Neural cell (in vitro differentiated cells): ENCODE measurements around the gene PPP1CA.

Experiments
- EZH2 ChIP-seq: fragments of 200-600, 300-800 bp; shearing (Covaris generic), sonication (generic); IDR thresholded peaks from 2 replicates; pipeline ENCODE4 v1.6.1; 2014; ENCODE audit warnings: antibody characterized with exemption, low read length, borderline replicate concordance, mild to moderate bottlenecking; ENCODE audit not compliant: insufficient read depth, poor library complexity, severe bottlenecking
- POLR2AphosphoS5 ChIP-seq: IDR thresholded peaks from 2 replicates; pipeline ENCODE4 v1.6.1; 2012
- RAD21 ChIP-seq: fragments of 450-650 bp; conservative IDR thresholded peaks from 2 replicates; pipeline ENCODE4 v1.6.1; 2014; ENCODE audit warnings: antibody characterized with exemption, mild to moderate bottlenecking, moderate library complexity
- SMC3 ChIP-seq: fragments of 450-650 bp; conservative IDR thresholded peaks from 2 replicates; pipeline ENCODE4 v1.6.1; 2014; ENCODE audit warnings: antibody characterized with exemption, mild to moderate bottlenecking, moderate library complexity; ENCODE audit not compliant: poor library complexity
- TF ChIP-seq, protein P1 (sequence below): fragments of 450-650 bp; IDR thresholded peaks from 2 replicates; pipeline ENCODE4 v1.5.1; 2014; ENCODE audit warnings: antibody characterized with exemption, mild to moderate bottlenecking, moderate library complexity; ENCODE audit not compliant: poor library complexity, severe bottlenecking
- TF ChIP-seq, protein P2 (sequence below): IDR thresholded peaks from 2 replicates; pipeline ENCODE4 v1.6.1; 2012; ENCODE audit warnings: borderline replicate concordance

DNA sequence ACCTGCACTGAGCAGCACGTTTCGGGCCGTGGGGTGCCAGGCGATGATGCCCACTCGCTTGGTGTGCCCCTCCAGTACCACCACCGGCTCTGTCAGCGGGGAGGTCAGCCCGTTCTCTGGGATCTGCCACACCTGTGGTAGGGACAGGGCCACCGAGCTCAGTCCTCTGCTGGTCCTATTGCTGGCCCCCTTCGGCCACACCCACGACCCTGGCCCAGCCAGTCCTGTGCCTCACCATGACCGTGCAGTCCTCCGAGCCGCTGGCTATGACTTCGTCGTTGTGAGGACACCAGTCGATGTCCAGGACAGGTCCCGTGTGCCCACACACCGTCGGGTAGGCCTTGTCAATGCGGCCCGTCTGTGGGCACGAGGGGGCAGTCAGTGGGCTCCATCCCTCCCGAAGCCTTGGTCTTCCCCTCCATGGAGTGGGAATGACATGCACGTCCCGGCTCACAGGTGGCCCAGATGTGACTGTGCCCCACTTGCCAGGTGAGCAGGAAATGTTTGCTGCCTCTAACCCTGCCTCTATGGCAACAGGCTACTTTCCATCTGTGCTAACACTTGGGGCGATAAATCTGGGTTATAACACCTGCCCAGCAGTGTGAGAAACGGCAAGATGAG, 40.2 kb upstream of the PPP1CA start:
- TF ChIP-seq, protein P1, sequence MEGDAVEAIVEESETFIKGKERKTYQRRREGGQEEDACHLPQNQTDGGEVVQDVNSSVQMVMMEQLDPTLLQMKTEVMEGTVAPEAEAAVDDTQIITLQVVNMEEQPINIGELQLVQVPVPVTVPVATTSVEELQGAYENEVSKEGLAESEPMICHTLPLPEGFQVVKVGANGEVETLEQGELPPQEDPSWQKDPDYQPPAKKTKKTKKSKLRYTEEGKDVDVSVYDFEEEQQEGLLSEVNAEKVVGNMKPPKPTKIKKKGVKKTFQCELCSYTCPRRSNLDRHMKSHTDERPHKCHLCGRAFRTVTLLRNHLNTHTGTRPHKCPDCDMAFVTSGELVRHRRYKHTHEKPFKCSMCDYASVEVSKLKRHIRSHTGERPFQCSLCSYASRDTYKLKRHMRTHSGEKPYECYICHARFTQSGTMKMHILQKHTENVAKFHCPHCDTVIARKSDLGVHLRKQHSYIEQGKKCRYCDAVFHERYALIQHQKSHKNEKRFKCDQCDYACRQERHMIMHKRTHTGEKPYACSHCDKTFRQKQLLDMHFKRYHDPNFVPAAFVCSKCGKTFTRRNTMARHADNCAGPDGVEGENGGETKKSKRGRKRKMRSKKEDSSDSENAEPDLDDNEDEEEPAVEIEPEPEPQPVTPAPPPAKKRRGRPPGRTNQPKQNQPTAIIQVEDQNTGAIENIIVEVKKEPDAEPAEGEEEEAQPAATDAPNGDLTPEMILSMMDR: no peak
- no peak for TF ChIP-seq POLR2AphosphoS5
- TF ChIP-seq SMC3: no peak
- TF ChIP-seq, protein P2, sequence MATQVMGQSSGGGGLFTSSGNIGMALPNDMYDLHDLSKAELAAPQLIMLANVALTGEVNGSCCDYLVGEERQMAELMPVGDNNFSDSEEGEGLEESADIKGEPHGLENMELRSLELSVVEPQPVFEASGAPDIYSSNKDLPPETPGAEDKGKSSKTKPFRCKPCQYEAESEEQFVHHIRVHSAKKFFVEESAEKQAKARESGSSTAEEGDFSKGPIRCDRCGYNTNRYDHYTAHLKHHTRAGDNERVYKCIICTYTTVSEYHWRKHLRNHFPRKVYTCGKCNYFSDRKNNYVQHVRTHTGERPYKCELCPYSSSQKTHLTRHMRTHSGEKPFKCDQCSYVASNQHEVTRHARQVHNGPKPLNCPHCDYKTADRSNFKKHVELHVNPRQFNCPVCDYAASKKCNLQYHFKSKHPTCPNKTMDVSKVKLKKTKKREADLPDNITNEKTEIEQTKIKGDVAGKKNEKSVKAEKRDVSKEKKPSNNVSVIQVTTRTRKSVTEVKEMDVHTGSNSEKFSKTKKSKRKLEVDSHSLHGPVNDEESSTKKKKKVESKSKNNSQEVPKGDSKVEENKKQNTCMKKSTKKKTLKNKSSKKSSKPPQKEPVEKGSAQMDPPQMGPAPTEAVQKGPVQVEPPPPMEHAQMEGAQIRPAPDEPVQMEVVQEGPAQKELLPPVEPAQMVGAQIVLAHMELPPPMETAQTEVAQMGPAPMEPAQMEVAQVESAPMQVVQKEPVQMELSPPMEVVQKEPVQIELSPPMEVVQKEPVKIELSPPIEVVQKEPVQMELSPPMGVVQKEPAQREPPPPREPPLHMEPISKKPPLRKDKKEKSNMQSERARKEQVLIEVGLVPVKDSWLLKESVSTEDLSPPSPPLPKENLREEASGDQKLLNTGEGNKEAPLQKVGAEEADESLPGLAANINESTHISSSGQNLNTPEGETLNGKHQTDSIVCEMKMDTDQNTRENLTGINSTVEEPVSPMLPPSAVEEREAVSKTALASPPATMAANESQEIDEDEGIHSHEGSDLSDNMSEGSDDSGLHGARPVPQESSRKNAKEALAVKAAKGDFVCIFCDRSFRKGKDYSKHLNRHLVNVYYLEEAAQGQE: no peak
- TF ChIP-seq EZH2: no peak
- no peak for TF ChIP-seq RAD21
